Activated CD4-positive, alpha-beta T cell treated with anti-CD3 and anti-CD28 coated beads for 36 hours (primary cell): ENCODE data around the gene GLCCI1. TPM values are rescaled to one million over a fixed set of nuclear protein-coding genes. Genes with fewer than 3 reads are reported as not detected.

ENCODE experiments used
- ATAC-seq: fragments of 200-7000 bp; cut with Tn5 transposase; one replicate; pipeline ENCODE4 v1.10.0; 2021; ENCODE audit warnings: mild to moderate bottlenecking, moderate library complexity
- CTCF ChIA-PET: fragments of 350-600 bp; sonication (Branson Sonifier 250); formaldehyde crosslinking; loops from one replicate; lab custom pipeline; 2021; ENCODE audit warnings: antibody characterized with exemption; lab: Charles Lee
- POLR2A ChIA-PET: fragments of 350-600 bp; sonication (Branson Sonifier 250); formaldehyde crosslinking; loops from one replicate; lab custom pipeline; 2021; ENCODE audit warnings: antibody characterized with exemption, inconsistent platforms; lab: Charles Lee
- DNase-seq: peaks from one replicate; pipeline ENCODE4 v3.0.0-alpha.2; 2020
- H3K27ac Mint-ChIP-seq: one replicate; pipeline ENCODE4 v1.8.0; 2021; ENCODE audit warnings: mixed read lengths
- H3K27me3 Mint-ChIP-seq: one replicate; pipeline ENCODE4 v1.8.0; 2021; ENCODE audit warnings: mixed read lengths
- H3K36me3 Mint-ChIP-seq: one replicate; pipeline ENCODE4 v1.8.0; 2021; ENCODE audit warnings: low read depth, mixed read lengths
- H3K4me1 Mint-ChIP-seq: one replicate; pipeline ENCODE4 v1.8.0; 2021; ENCODE audit warnings: mixed read lengths
- H3K4me3 Mint-ChIP-seq: one replicate; pipeline ENCODE4 v1.8.0; 2021; ENCODE audit warnings: mild to moderate bottlenecking, moderate library complexity, mixed read lengths
- H3K9me3 Mint-ChIP-seq: one replicate; pipeline ENCODE4 v1.8.0; 2021; ENCODE audit warnings: low read depth, mixed read lengths
- intact Hi-C, 2 experiments: fragments of 100-400 bp; cut with DNase I in 1 of 2; cut with micrococcal nuclease in 1 of 2; formaldehyde crosslinking; loops; one replicate each; pipeline versions ENCODE4 v1.14.2 to v1.15.1; 2022 to 2024; cut with DNase I, micrococcal nuclease
- total RNA-seq, 2 experiments: library from RNA; stranded (reverse); gene quantifications; one replicate each; pipeline ENCODE4 v1.2.3, GENCODE V29; 2021

The GLCCI1 gene
- 10 to 100 TPM; 12.3 to 15.1 TPM for total RNA-seq

- intact Hi-C loops, result loop anchor here (1.0 to 10.0 kb wide), 16 partner anchors 23 to 786 kb away; partner anchors contain the start of genes C1GALT1 (in 2 of the 2), MIOS (in 2 of the 2), UMAD1 (in 2 of the 2) and RPA3 (in 1 of the 2)
- H3K9me3 Mint-ChIP-seq, result no peaks in the 10 kb centered on the region
- ATAC-seq (peak; percentile 95), DNase-seq (peak; percentile 98)
- H3K4me3 Mint-ChIP-seq, result peak within 1 kb of the TSS; percentile 89
- POLR2A ChIA-PET, result interaction anchor here (0.6 to 0.7 kb wide), 2 partner anchors 165 to 207 kb away, joined by 3 read pairs; no protein-coding TSS in a partner anchor
- peak within 1 kb of the TSS; percentile 95 for H3K27ac Mint-ChIP-seq
- peaks cover 30% of the 10 kb centered on the region for H3K4me1 Mint-ChIP-seq
- CTCF ChIA-PET, result no interaction called here
- H3K36me3 Mint-ChIP-seq, result no peaks in the 10 kb centered on the region
- H3K27me3 Mint-ChIP-seq, result no peaks in the 10 kb centered on the region
Observed at GRCh38 chr7:7968544-7969305, at the start of gene GLCCI1. GLCCI1 (plus strand) TSS chr7:7968796; CDS start chr7:7969351, 555 bp downstream.

GRCh38 chr7:7919449-7919945 lies 49.1 kb upstream of the GLCCI1 start:
- DNase-seq, result no peak
- Mint-ChIP-seq H3K36me3 (no peaks in the 10 kb centered on the region), H3K27me3 (no peaks in the 10 kb centered on the region), H3K27ac (no peak overlapping the region), H3K4me1 (peaks cover 32% of the 10 kb centered on the region), H3K4me3 (no peak overlapping the region), H3K9me3 (no peaks in the 10 kb centered on the region)
- ATAC-seq, result no peak
- CTCF ChIA-PET, result interaction anchor here (0.6 to 1.7 kb wide), 9 partner anchors 8 to 239 kb away, joined by 3 to 6 read pairs (median 4); no protein-coding TSS in a partner anchor
- POLR2A ChIA-PET, result no interaction called here
- intact Hi-C loops, result no loop called here

GRCh38 chr7:7920056-7920455 lies 48.5 kb upstream of the GLCCI1 start:
- Mint-ChIP-seq H3K27me3 (no peaks in the 10 kb centered on the region), H3K4me1 (peaks cover 34% of the 10 kb centered on the region), H3K4me3 (no peak overlapping the region), H3K27ac (no peak overlapping the region), H3K9me3 (no peaks in the 10 kb centered on the region), H3K36me3 (no peaks in the 10 kb centered on the region)
- intact Hi-C loops, result loop anchor here (1.0 to 2.0 kb wide), 4 partner anchors 25 to 214 kb away; partner anchors contain the start of gene GLCCI1 (in 1 of the 2)
- POLR2A ChIA-PET, result no interaction called here
- ATAC-seq (peak; percentile 21), DNase-seq (no peak)
- CTCF ChIA-PET, result interaction anchor here (0.8 to 1.4 kb wide), 7 partner anchors 8 to 239 kb away, joined by 3 to 6 read pairs (median 3); no protein-coding TSS in a partner anchor

GRCh38 chr7:7920481-7920880 lies 48.1 kb upstream of the GLCCI1 start:
- peak; percentile 30 for DNase-seq
- ChIA-PET CTCF (interaction anchor here (0.8 to 1.6 kb wide), 6 partner anchors 11 to 231 kb away, joined by 3 to 4 read pairs (median 3); no protein-coding TSS in a partner anchor), POLR2A (no interaction called here)
- no peak overlapping the region for H3K27ac Mint-ChIP-seq
- H3K36me3 Mint-ChIP-seq, result no peaks in the 10 kb centered on the region
- intact Hi-C loops, result loop anchor here (1.0 to 2.0 kb wide), 4 partner anchors 24 to 214 kb away; partner anchors contain the start of gene GLCCI1 (in 1 of the 2)
- peak; percentile 91 for ATAC-seq
- H3K4me1 Mint-ChIP-seq, result peaks cover 34% of the 10 kb centered on the region
- H3K9me3 Mint-ChIP-seq, result no peaks in the 10 kb centered on the region
- H3K4me3 Mint-ChIP-seq, result peak overlapping the region; percentile 22
- H3K27me3 Mint-ChIP-seq, result no peaks in the 10 kb centered on the region

- CTCF ChIA-PET, result interaction anchor here (1.6 kb wide), 1 partner anchor 48 kb away, joined by 3 read pairs; no protein-coding TSS in a partner anchor
- POLR2A ChIA-PET, result no interaction called here
Observed at GRCh38 chr7:7921830-7922229, 46.8 kb upstream of the GLCCI1 start.

GRCh38 chr7:7922684-7923385 lies 45.8 kb upstream of the GLCCI1 start:
- Mint-ChIP-seq H3K4me1 (peaks cover 34% of the 10 kb centered on the region), H3K36me3 (no peaks in the 10 kb centered on the region), H3K4me3 (no peak overlapping the region), H3K9me3 (no peaks in the 10 kb centered on the region), H3K27ac (no peak overlapping the region), H3K27me3 (no peaks in the 10 kb centered on the region)
- CTCF ChIA-PET, result no interaction called here
- intact Hi-C loops, result no loop called here
- ATAC-seq (no peak), DNase-seq (no peak)
- POLR2A ChIA-PET, result no interaction called here

More at GRCh38 chr7:7921830-7922229, 46.8 kb upstream of the GLCCI1 start:
- Mint-ChIP-seq H3K9me3 (no peaks in the 10 kb centered on the region), H3K4me1 (peaks cover 34% of the 10 kb centered on the region), H3K4me3 (no peak overlapping the region), H3K27me3 (no peaks in the 10 kb centered on the region), H3K27ac (peak overlapping the region; percentile 40), H3K36me3 (no peaks in the 10 kb centered on the region)
- intact Hi-C loops, result loop anchor here (2.0 kb wide), 3 partner anchors 23 to 47 kb away; partner anchors contain the start of gene GLCCI1 (in 1 of the 2)
- DNase-seq (no peak), ATAC-seq (no peak)

- H3K27me3 Mint-ChIP-seq, result no peaks in the 10 kb centered on the region
- no peak overlapping the region for H3K27ac Mint-ChIP-seq
Observed at GRCh38 chr7:7923818-7924217, 44.8 kb upstream of the GLCCI1 start.

GRCh38 chr7:7924303-7924702 lies 44.3 kb upstream of the GLCCI1 start:
- intact Hi-C loops, result no loop called here
- no peak for ATAC-seq
- H3K9me3 Mint-ChIP-seq, result no peaks in the 10 kb centered on the region
- H3K27me3 Mint-ChIP-seq, result no peaks in the 10 kb centered on the region
- no peak overlapping the region for H3K4me3 Mint-ChIP-seq
- POLR2A ChIA-PET, result no interaction called here
- no peak overlapping the region for H3K27ac Mint-ChIP-seq
- H3K36me3 Mint-ChIP-seq, result no peaks in the 10 kb centered on the region
- CTCF ChIA-PET, result interaction anchor here (0.8 to 1.0 kb wide), 2 partner anchors 9 to 29 kb away, joined by 3 read pairs; no protein-coding TSS in a partner anchor
- H3K4me1 Mint-ChIP-seq, result peaks cover 34% of the 10 kb centered on the region
- no peak for DNase-seq

More at GRCh38 chr7:7923818-7924217, 44.8 kb upstream of the GLCCI1 start:
- H3K4me3 Mint-ChIP-seq, result no peak overlapping the region
- H3K4me1 Mint-ChIP-seq, result peaks cover 34% of the 10 kb centered on the region
- no peaks in the 10 kb centered on the region for H3K9me3 Mint-ChIP-seq
- ATAC-seq, result no peak
- CTCF ChIA-PET, result interaction anchor here (0.8 to 1.0 kb wide), 2 partner anchors 9 to 29 kb away, joined by 3 read pairs; no protein-coding TSS in a partner anchor
- no peak for DNase-seq
- intact Hi-C loops, result no loop called here
- no peaks in the 10 kb centered on the region for H3K36me3 Mint-ChIP-seq
- POLR2A ChIA-PET, result no interaction called here

GRCh38 chr7:7931626-7932025 lies 37.0 kb upstream of the GLCCI1 start:
- no peak for DNase-seq
- Mint-ChIP-seq H3K9me3 (no peaks in the 10 kb centered on the region), H3K36me3 (no peaks in the 10 kb centered on the region), H3K4me3 (no peak overlapping the region), H3K4me1 (no peaks in the 10 kb centered on the region), H3K27me3 (no peaks in the 10 kb centered on the region), H3K27ac (no peak overlapping the region)
- no peak for ATAC-seq
- intact Hi-C loops, result no loop called here
- ChIA-PET CTCF (interaction anchor here (0.5 to 1.4 kb wide), 3 partner anchors 12 to 285 kb away, joined by 3 to 5 read pairs (median 3); no protein-coding TSS in a partner anchor), POLR2A (no interaction called here)

GRCh38 chr7:7932553-7932952 lies 36.0 kb upstream of the GLCCI1 start:
- no peak overlapping the region for H3K4me3 Mint-ChIP-seq
- DNase-seq (no peak), ATAC-seq (no peak)
- H3K36me3 Mint-ChIP-seq, result no peaks in the 10 kb centered on the region
- intact Hi-C loops, result no loop called here
- H3K9me3 Mint-ChIP-seq, result no peaks in the 10 kb centered on the region
- no peaks in the 10 kb centered on the region for H3K4me1 Mint-ChIP-seq
- no peak overlapping the region for H3K27ac Mint-ChIP-seq
- ChIA-PET POLR2A (interaction anchor here (0.5 kb wide), 1 partner anchor 120 kb away, joined by 8 read pairs; no protein-coding TSS in a partner anchor), CTCF (interaction anchor here (1.0 to 1.4 kb wide), 3 partner anchors 8 to 284 kb away, joined by 3 read pairs; no protein-coding TSS in a partner anchor)
- no peaks in the 10 kb centered on the region for H3K27me3 Mint-ChIP-seq
